Thoracic aorta (tissue), 2 donors: ENCODE results near the gene MTRFR. TPM values are rescaled to one million over a fixed set of nuclear protein-coding genes. Genes with fewer than 3 reads are reported as not detected.

Experiments
- ATAC-seq: fragments of 150-250 bp; one replicate; pipeline ENCODE4 v1.8.0; 2017; ENCODE audit warnings: low read depth; ENCODE audit not compliant: insufficient number of reproducible peaks, low FRiP score
- DNase-seq: peaks from one replicate; pipeline ENCODE4 v3.0.0-alpha.2; 2020; ENCODE audit warnings: low spot score
- H3K27ac ChIP-seq, 2 donors: fragments of 200-600 bp; sonication (generic); 1 replicate in 1 of 2; 2 replicates in 1 of 2; pipeline ENCODE4 v1.5.1; 2016; ENCODE audit warnings: mild to moderate bottlenecking in 2 of 2, moderate library complexity in 2 of 2
- H3K27me3 ChIP-seq: fragments of 200-600 bp; sonication (generic); replicated peaks from 2 replicates; pipeline ENCODE4 v1.6.0; 2016; ENCODE audit warnings: mild to moderate bottlenecking; ENCODE audit not compliant: insufficient read depth
- H3K36me3 ChIP-seq: fragments of 200-600 bp; sonication (generic); one replicate; pipeline ENCODE4 v1.5.1; 2016
- H3K4me1 ChIP-seq, 2 donors: fragments of 200-600 bp; sonication (generic); 1 replicate in 1 of 2; 2 replicates in 1 of 2; pipeline versions ENCODE4 v1.5.1 to v1.6.0; 2016; ENCODE audit warnings: low read depth in 2 of 2, mild to moderate bottlenecking in 1 of 2; ENCODE audit not compliant: control insufficient read depth in 1 of 2
- H3K4me3 ChIP-seq: fragments of 200-600 bp; sonication (generic); 2 replicates; pipeline ENCODE4 v1.5.1; 2016; ENCODE audit warnings: mild to moderate bottlenecking
- H3K9me3 ChIP-seq: fragments of 200-600 bp; sonication (generic); 2 replicates; pipeline ENCODE4 v1.5.1; 2016
- CTCF ChIP-seq: fragments of 200-600 bp; sonication (generic); IDR thresholded peaks from one replicate; pipeline ENCODE4 v1.5.1; 2019; ENCODE audit warnings: antibody characterized with exemption
- total RNA-seq, 2 donors: library from RNA; depleted of rRNA; stranded (reverse); fragments of >200 nt; gene quantifications; one replicate each; pipeline versions ENCODE4 v1.1.0 to v1.2.3, GENCODE V29; 2016

The MTRFR gene
- total RNA-seq, 2 donors from 2014 or later = 9.9 to 17.2 TPM

GRCh38 chr12:123273166-123273565, 39.9 kb downstream of the MTRFR start:
- Histone ChIP-seq H3K27me3 (no peaks in the 10 kb centered on the region), H3K4me1 (peaks cover 9 to 32% of the 10 kb centered on the region in 2 donors), H3K36me3 (no peaks in the 10 kb centered on the region), H3K9me3 (no peaks in the 10 kb centered on the region), H3K4me3 (no peak overlapping the region), H3K27ac (no peak overlapping the region)
- no peak for TF ChIP-seq CTCF
- DNase-seq = no peak
- ATAC-seq = no peak

GRCh38 chr12:123278101-123278627, 44.9 kb downstream of the MTRFR start:
- H3K36me3 ChIP-seq = no peaks in the 10 kb centered on the region
- TF ChIP-seq CTCF = no peak
- H3K4me1 ChIP-seq = no peaks in the 10 kb centered on the region
- no peak for DNase-seq
- ATAC-seq = no peak
- H3K4me3 ChIP-seq = no peak overlapping the region
- no peaks in the 10 kb centered on the region for H3K9me3 ChIP-seq
- no peaks in the 10 kb centered on the region for H3K27me3 ChIP-seq
- H3K27ac ChIP-seq = no peak overlapping the region

GRCh38 chr12:123280971-123281370, 47.7 kb downstream of the MTRFR start:
- Histone ChIP-seq H3K27ac (no peak overlapping the region), H3K36me3 (no peaks in the 10 kb centered on the region), H3K4me3 (no peak overlapping the region), H3K27me3 (no peaks in the 10 kb centered on the region), H3K4me1 (no peaks in the 10 kb centered on the region), H3K9me3 (no peaks in the 10 kb centered on the region)
- no peak for TF ChIP-seq CTCF
- no peak for ATAC-seq
- no peak for DNase-seq

GRCh38 chr12:123282111-123282510, 48.9 kb downstream of the MTRFR start:
- Histone ChIP-seq H3K9me3 (no peaks in the 10 kb centered on the region), H3K27ac (no peak overlapping the region), H3K27me3 (no peaks in the 10 kb centered on the region), H3K4me1 (no peaks in the 10 kb centered on the region), H3K36me3 (no peaks in the 10 kb centered on the region), H3K4me3 (no peak overlapping the region)
- DNase-seq = no peak
- no peak for TF ChIP-seq CTCF
- ATAC-seq = no peak

- DNase-seq = no peak
- no peaks in the 10 kb centered on the region for H3K4me1 ChIP-seq
- no peak for TF ChIP-seq CTCF
- no peak overlapping the region for H3K27ac ChIP-seq
- ATAC-seq = no peak
- H3K9me3 ChIP-seq = no peaks in the 10 kb centered on the region
- no peaks in the 10 kb centered on the region for H3K27me3 ChIP-seq
- H3K4me3 ChIP-seq = no peak overlapping the region
- no peaks in the 10 kb centered on the region for H3K36me3 ChIP-seq
These were observed 50.2 kb downstream of the MTRFR start for GRCh38 chr12:123283461-123283860.
